NCI-H510A treated with DMSO at 0.1 percent for 48 hours (cell line): ENCODE measurements around the gene PGAP3.

Source experiments
- DNase-seq: peaks from one replicate; lab custom pipeline; 2025; lab: John Stamatoyannopoulos, UW

The PGAP3 gene

DNA sequence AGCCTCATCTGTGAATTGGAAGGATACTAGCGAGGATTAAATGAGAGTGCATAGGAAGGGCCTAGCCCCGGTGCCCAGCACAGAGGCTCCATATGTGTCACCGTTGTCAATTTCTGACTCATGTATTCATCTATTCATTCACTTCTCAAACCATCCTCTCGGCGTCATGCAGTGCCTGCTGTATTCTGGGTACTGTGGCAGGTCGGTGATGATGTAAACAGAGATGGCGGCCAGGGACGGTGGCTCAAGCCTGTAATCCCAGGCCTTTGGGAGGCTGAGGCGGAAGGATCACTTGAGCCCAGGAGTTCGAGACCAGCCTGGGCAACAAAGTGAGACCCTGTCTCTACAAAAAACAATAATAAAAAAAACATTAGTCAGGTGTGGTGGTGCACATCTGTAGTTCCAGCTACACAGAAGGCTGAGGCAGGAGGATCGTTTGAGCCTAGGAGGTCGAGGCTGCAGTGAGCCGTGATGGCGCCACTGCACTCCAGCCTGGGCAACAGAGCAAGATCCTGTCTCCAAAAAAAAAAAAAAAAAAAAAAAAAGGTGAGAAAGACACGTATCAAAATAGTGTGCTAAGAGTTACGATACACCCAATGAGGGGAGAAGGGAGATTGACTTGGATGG is 65.4 kb downstream of the PGAP3 start:
- no peak for DNase-seq

DNA sequence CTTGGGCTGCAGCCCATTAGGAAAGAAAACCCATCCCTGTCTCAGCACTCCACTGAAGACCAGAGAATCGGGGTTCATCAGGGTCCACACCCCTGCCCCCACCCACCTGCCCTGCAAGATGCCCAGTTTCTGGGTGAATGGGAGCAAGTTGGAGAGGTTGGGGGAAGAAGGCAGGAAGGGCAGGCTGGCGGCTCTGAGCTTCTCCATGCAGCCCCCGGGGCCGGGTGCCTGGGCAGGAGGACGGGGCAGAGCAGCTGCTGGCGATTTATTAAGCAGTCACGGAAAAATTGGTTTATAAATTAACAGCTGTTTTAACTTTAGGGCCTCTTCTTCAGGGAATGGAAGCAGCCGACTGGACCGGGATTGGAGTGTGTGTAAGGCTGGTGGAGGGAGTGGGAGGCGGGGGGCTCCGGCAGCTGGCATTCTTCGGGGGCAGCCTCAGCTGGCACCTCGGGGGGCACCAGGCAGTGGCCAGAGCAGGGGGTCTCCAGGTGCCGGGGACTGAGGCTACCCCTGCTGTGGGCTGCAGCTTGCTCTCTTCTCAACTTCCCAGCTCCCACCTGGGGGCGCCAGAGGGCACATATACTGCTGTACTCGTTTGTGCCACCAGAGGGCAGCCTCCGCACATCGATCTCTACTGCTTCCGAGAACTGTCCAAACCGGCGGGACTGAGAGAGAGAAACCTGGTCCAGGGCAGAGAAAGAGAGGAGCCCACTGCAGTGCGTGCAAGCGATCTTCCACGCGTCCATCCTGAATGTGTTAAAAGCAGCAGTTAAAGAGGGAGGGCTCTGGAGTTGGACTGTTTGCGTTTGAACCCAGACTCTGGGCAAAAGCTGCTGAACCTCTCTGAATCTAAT is 66.1 kb downstream of the PGAP3 start:
- DNase-seq: peak; percentile 79
